Mononuclear cell (primary cell): ENCODE measurements around the gene IGF2R. TPM values are rescaled to one million over a fixed set of nuclear protein-coding genes. Genes with fewer than 3 reads are reported as not detected.
"Not testable (repeated sequence)": the region's sequence is repeated elsewhere in the genome, so short reads cannot be mapped to it uniquely, and the experiment has no call there.

Source experiments
- H3K27me3 ChIP-seq: 2 replicates; pipeline ENCODE4 v1.6.0; 2011; ENCODE audit warnings: low read length, control low read depth; ENCODE audit not compliant: insufficient read depth
- H3K4me1 ChIP-seq: 2 replicates; pipeline ENCODE4 v1.5.1; 2011; ENCODE audit warnings: mild to moderate bottlenecking, low read length, control low read depth; ENCODE audit not compliant: insufficient read depth
- H3K4me3 ChIP-seq: 2 replicates; pipeline ENCODE4 v1.5.1; 2011; ENCODE audit warnings: mild to moderate bottlenecking, low read length, moderate library complexity
- H3K9me3 ChIP-seq: 2 replicates; pipeline ENCODE4 v1.5.1; 2011; ENCODE audit warnings: low read depth, mild to moderate bottlenecking, control low read depth, low read length
- total RNA-seq: library from RNA; depleted of rRNA; stranded (reverse); fragments of >200 nt; gene quantifications from one replicate; pipeline ENCODE4 v1.2.3, GENCODE V29; 2012

The IGF2R gene, protein sequence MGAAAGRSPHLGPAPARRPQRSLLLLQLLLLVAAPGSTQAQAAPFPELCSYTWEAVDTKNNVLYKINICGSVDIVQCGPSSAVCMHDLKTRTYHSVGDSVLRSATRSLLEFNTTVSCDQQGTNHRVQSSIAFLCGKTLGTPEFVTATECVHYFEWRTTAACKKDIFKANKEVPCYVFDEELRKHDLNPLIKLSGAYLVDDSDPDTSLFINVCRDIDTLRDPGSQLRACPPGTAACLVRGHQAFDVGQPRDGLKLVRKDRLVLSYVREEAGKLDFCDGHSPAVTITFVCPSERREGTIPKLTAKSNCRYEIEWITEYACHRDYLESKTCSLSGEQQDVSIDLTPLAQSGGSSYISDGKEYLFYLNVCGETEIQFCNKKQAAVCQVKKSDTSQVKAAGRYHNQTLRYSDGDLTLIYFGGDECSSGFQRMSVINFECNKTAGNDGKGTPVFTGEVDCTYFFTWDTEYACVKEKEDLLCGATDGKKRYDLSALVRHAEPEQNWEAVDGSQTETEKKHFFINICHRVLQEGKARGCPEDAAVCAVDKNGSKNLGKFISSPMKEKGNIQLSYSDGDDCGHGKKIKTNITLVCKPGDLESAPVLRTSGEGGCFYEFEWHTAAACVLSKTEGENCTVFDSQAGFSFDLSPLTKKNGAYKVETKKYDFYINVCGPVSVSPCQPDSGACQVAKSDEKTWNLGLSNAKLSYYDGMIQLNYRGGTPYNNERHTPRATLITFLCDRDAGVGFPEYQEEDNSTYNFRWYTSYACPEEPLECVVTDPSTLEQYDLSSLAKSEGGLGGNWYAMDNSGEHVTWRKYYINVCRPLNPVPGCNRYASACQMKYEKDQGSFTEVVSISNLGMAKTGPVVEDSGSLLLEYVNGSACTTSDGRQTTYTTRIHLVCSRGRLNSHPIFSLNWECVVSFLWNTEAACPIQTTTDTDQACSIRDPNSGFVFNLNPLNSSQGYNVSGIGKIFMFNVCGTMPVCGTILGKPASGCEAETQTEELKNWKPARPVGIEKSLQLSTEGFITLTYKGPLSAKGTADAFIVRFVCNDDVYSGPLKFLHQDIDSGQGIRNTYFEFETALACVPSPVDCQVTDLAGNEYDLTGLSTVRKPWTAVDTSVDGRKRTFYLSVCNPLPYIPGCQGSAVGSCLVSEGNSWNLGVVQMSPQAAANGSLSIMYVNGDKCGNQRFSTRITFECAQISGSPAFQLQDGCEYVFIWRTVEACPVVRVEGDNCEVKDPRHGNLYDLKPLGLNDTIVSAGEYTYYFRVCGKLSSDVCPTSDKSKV (N-terminal part only)
- total RNA-seq = 49.3 TPM

DNA sequence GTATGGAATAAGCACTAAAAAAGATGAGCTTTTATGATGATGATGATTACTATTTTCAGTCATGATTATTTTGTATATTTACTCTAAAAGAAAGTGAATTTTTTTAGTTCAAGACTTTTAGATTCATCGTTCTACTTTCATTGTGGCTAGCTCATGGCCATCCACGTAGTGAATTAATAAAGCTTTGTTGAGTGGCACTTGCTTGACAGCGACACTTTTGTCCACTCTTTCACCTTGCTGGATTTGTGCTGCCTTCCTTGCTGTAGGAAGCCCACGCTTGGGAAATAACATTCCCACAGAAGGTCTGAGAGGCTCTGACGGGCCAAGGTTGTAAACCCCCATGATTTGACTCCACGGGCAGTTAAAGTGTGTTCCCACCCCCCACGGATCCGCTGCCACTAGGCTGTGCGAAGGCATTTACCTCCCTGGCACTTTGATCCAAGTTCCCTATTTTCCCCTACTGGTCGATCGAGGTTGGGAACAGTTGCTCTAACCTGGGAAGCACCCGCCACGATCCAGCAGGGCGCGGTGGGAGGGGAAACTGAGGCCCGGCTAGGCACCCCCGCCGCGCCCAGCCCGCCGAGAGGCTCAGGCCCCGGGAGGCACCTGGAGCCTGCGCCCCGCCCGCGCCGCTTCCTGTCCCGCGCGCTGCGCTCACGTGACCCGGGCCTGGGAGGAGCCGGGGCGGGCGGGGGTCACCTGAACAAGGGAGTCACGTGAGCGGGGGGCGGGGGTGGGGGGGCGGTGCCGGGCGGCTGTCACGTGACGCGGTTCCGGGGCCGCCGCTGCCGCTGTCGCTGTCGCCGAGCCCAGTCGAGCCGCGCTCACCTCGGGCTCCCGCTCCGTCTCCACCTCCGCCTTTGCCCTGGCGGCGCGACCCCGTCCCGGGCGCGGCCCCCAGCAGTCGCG, at the start of gene IGF2R:
IGF2R (plus strand) TSS at position 788 of the 909 bp plus-strand sequence. CDS start 165 bp downstream, outside the sequence.
- Histone ChIP-seq H3K4me3 (peak within 1 kb of the TSS; percentile 77), H3K27me3 (no peaks in the 10 kb centered on the region), H3K9me3 (no peaks in the 10 kb centered on the region), H3K4me1 (peaks cover 66% of the 10 kb centered on the region)

DNA sequence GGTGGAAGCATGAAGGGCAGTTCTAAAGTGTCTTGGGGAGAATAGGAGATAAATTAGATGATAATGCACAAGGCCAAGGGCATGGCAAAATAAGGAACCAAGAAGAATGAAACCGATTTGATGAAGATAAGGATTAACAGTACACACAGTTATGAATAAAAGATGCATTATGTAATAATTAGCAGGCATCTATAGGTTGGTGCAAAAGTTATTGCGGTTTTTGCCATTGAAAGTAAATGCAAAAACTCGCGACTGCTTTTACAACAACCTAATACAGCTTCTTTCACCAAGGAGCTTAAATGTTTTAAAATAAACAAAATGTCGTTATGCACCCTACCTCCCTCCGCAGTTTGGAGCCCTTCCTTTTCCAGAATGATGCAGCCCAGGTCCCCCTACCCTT, 49.1 kb upstream of the IGF2R start:
- Histone ChIP-seq H3K4me1 (no peaks in the 10 kb centered on the region), H3K27me3 (no peaks in the 10 kb centered on the region), H3K9me3 (no peaks in the 10 kb centered on the region), H3K4me3 (no peak overlapping the region)

- not testable (repeated sequence) for H3K4me1 ChIP-seq, H3K27me3 ChIP-seq, H3K9me3 ChIP-seq, H3K4me3 ChIP-seq
Measured at GRCh38 chr6:159924150-159924549, 44.7 kb upstream of the IGF2R start.

GRCh38 chr6:159926542-159927203, 42.2 kb upstream of the IGF2R start:
- Histone ChIP-seq H3K27me3 (no peaks in the 10 kb centered on the region), H3K4me1 (peaks cover 5% of the 10 kb centered on the region), H3K9me3 (no peaks in the 10 kb centered on the region), H3K4me3 (no peak overlapping the region)

GRCh38 chr6:159929819-159930218, 39.1 kb upstream of the IGF2R start:
- no peaks in the 10 kb centered on the region for H3K9me3 ChIP-seq
- peaks cover 5% of the 10 kb centered on the region for H3K4me1 ChIP-seq
- no peak overlapping the region for H3K4me3 ChIP-seq
- H3K27me3 ChIP-seq = no peaks in the 10 kb centered on the region

DNA sequence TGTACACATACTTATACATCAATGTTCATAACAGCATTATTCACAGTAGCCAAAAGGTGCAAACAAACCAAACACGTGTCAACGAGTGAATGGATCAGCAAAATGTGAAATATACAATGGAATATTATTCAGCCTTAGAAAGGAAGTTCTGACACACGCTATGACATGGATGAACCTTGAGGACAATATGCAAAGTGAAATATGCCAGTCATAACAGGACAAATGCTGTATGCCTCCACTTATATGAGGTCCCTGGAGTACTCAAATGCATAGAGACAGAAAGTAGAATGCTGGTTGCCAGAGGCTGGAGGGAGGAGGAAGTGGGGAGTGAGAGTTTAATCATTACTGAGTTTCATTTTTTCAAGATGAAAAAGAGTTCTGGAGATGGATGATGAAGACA, 37.8 kb upstream of the IGF2R start:
- Histone ChIP-seq H3K4me1 (peaks cover 5% of the 10 kb centered on the region), H3K9me3 (no peaks in the 10 kb centered on the region), H3K4me3 (no peak overlapping the region), H3K27me3 (no peaks in the 10 kb centered on the region)

GRCh38 chr6:159931846-159932245, 37.0 kb upstream of the IGF2R start:
- no peaks in the 10 kb centered on the region for H3K9me3 ChIP-seq
- H3K4me1 ChIP-seq = peaks cover 5% of the 10 kb centered on the region
- no peaks in the 10 kb centered on the region for H3K27me3 ChIP-seq
- H3K4me3 ChIP-seq = no peak overlapping the region

DNA sequence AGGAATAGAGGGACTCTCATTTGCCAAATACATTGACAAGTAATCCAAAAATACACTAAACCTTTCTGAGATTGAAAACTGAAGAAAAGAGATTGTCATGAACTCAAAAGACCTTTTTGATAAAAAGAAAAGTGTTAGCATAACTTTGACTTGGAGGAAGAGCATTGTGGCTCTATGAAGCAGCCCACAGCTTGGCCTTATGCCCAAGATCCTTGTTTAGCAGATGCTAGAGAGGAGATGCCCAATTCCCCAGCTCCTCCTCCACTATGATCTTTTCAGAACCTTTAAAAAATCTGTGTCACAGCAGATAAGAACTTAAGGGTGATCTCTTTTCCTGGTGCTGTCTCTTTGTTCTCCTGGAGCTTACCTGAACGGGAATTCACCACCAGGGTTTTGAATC, 35.8 kb upstream of the IGF2R start:
- H3K4me3 ChIP-seq = no peak overlapping the region
- peaks cover 5% of the 10 kb centered on the region for H3K4me1 ChIP-seq
- H3K27me3 ChIP-seq = no peaks in the 10 kb centered on the region
- no peaks in the 10 kb centered on the region for H3K9me3 ChIP-seq

GRCh38 chr6:159934181-159934580, 34.7 kb upstream of the IGF2R start:
- no peaks in the 10 kb centered on the region for H3K9me3 ChIP-seq

GRCh38 chr6:159935065-159935464, 33.8 kb upstream of the IGF2R start:
- no peaks in the 10 kb centered on the region for H3K9me3 ChIP-seq
- H3K4me3 ChIP-seq = no peak overlapping the region
- H3K4me1 ChIP-seq = no peaks in the 10 kb centered on the region
- H3K27me3 ChIP-seq = no peaks in the 10 kb centered on the region

More at GRCh38 chr6:159934181-159934580, 34.7 kb upstream of the IGF2R start:
- Histone ChIP-seq H3K4me3 (no peak overlapping the region), H3K4me1 (peaks cover 5% of the 10 kb centered on the region), H3K27me3 (no peaks in the 10 kb centered on the region)

DNA sequence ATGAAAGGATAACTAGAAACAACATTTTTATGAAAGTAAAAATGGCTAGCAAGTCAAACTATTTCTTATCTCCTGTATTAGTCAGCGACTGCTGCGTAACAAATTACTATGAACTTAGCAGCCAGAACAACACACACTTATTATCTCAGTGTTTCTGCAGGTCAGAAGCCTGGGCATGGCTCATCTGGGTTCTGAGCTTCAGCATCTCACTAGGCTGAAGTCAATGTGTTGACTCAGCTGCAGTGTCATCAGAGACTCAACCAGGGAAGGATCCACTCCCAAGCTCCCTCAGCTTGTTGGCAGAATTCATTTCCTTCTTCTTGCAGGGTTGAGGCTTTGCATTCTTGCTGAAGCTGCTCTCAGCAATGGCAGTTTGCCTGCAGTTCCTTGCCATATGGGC, 33.2 kb upstream of the IGF2R start:
- no peak overlapping the region for H3K4me3 ChIP-seq
- H3K9me3 ChIP-seq = no peaks in the 10 kb centered on the region
- no peaks in the 10 kb centered on the region for H3K27me3 ChIP-seq
- H3K4me1 ChIP-seq = no peaks in the 10 kb centered on the region

GRCh38 chr6:159939591-159940016, 29.3 kb upstream of the IGF2R start:
- H3K27me3 ChIP-seq = no peaks in the 10 kb centered on the region
- H3K9me3 ChIP-seq = peaks cover 10% of the 10 kb centered on the region
- H3K4me3 ChIP-seq = no peak overlapping the region
- H3K4me1 ChIP-seq = peaks cover 15% of the 10 kb centered on the region

GRCh38 chr6:159941286-159942113, 27.4 kb upstream of the IGF2R start:
- H3K9me3 ChIP-seq = peaks cover 14% of the 10 kb centered on the region
- no peaks in the 10 kb centered on the region for H3K27me3 ChIP-seq
- no peak overlapping the region for H3K4me3 ChIP-seq
- H3K4me1 ChIP-seq = peaks cover 15% of the 10 kb centered on the region
